ENCODE results near the gene CNPY3.

The CNPY3 gene

GRCh38 chr6:42916288-42916687 is 13.0 kb upstream of the CNPY3 start:
- no peak overlapping the region for H3K23ac ChIP-seq (ENCODE audit: low read length in 2 of 2)
- no peaks in the 10 kb centered on the region for H3K36me3 ChIP-seq (ENCODE audit: control insufficient read depth in 1 of 2, insufficient read depth in 2 of 2, low read depth in 1 of 2, low read length in 2 of 2)
- no peak overlapping the region for H3K4me2 ChIP-seq (ENCODE audit: low read length, poor library complexity, severe bottlenecking)
- peaks cover 11% of the 10 kb centered on the region for H3K4me1 ChIP-seq (ENCODE audit: control insufficient read depth, insufficient read depth, low read depth, low read length)
- no peak overlapping the region for H2BK12ac ChIP-seq (ENCODE audit: low read length in 2 of 2)
- no peaks in the 10 kb centered on the region for H3K79me1 ChIP-seq (replicated peaks; ENCODE audit: low read length, poor library complexity, severe bottlenecking)
- H4K91ac ChIP-seq (ENCODE audit: low read length), result no peak overlapping the region
- no peak for DNase-seq
- H2AK5ac ChIP-seq (ENCODE audit: low read length, severe bottlenecking), result peak overlapping the region; percentile 63
- peaks cover 0 to 8% of the 10 kb centered on the region in 2 experiments for H3K27me3 ChIP-seq (ENCODE audit: control insufficient read depth in 1 of 2, insufficient read depth in 1 of 2, low read length in 2 of 2)
- peak overlapping the region; percentile 15 for H4K8ac ChIP-seq (ENCODE audit: low read length)
- H2BK15ac ChIP-seq (ENCODE audit: low read depth, poor library complexity, severe bottlenecking), result no peak overlapping the region
- H3K27ac ChIP-seq (ENCODE audit: low read length, poor library complexity, severe bottlenecking), result no peak overlapping the region
- H3K4ac ChIP-seq (ENCODE audit: low read depth in 1 of 2, low read length in 2 of 2), result no peak overlapping the region
- no peak overlapping the region for H3K9ac ChIP-seq (ENCODE audit: low read length)
- no peak overlapping the region for H3K18ac ChIP-seq (ENCODE audit: low read depth in 1 of 2, low read length in 2 of 2)
- H2BK120ac ChIP-seq (ENCODE audit: low read depth, low read length), result no peak overlapping the region
- H3K9me3 ChIP-seq (ENCODE audit: control insufficient read depth, low read length), result no peaks in the 10 kb centered on the region
- peak overlapping the region; percentile 58 for H2AFZ ChIP-seq (ENCODE audit: low read depth, low read length)
- H2BK5ac ChIP-seq (ENCODE audit: low read depth, low read length, poor library complexity, severe bottlenecking), result no peak overlapping the region
- no peak overlapping the region for H3K14ac ChIP-seq (ENCODE audit: low read length in 2 of 2)
- WGBS, result 100% methylated on average over 1 of the region's 1 CpG
- H3K4me3 ChIP-seq (ENCODE audit: insufficient read depth in 1 of 2, low read depth in 1 of 2, low read length in 2 of 2), result no peak overlapping the region

DNA sequence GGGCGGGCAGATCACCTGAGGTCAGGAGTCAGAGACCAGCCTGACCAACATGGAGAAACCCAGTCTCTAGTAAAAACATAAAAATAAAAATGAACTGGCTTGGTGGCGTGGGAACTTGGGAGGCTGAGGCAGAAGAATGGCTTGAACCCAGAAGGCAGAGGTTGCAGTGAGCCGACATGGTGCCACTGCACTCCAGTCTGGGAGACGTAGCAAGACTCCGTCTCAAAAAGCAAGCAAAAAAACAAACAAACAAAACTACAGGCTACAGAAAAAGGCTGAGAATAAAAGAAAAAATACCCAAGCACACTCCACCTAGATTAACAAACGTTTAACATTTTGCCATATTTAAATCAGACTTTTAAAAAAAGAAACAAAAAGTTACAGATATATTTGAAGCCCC is 7.5 kb upstream of the CNPY3 start:
- no peak overlapping the region for H2AK5ac ChIP-seq (ENCODE audit: low read length, severe bottlenecking)
- 80% methylated on average over 5 of the region's 6 CpGs for WGBS
- no peak overlapping the region for H3K4me3 ChIP-seq (ENCODE audit: insufficient read depth in 1 of 2, low read depth in 1 of 2, low read length in 2 of 2)
- no peak overlapping the region for H3K9ac ChIP-seq (ENCODE audit: low read length)
- H3K4ac ChIP-seq (ENCODE audit: low read depth in 1 of 2, low read length in 2 of 2), result no peak overlapping the region
- no peak overlapping the region for H3K18ac ChIP-seq (ENCODE audit: low read depth in 1 of 2, low read length in 2 of 2)
- H2BK5ac ChIP-seq (ENCODE audit: low read depth, low read length, poor library complexity, severe bottlenecking), result no peak overlapping the region
- no peak overlapping the region for H2BK15ac ChIP-seq (ENCODE audit: low read depth, poor library complexity, severe bottlenecking)
- no peak overlapping the region for H3K27ac ChIP-seq (ENCODE audit: low read length, poor library complexity, severe bottlenecking)
- H3K9me3 ChIP-seq (ENCODE audit: control insufficient read depth, low read length), result no peaks in the 10 kb centered on the region
- no peaks in the 10 kb centered on the region for H3K36me3 ChIP-seq (ENCODE audit: control insufficient read depth in 1 of 2, insufficient read depth in 2 of 2, low read depth in 1 of 2, low read length in 2 of 2)
- no peak overlapping the region for H2BK120ac ChIP-seq (ENCODE audit: low read depth, low read length)
- no peaks in the 10 kb centered on the region for H3K27me3 ChIP-seq (ENCODE audit: control insufficient read depth in 1 of 2, insufficient read depth in 1 of 2, low read length in 2 of 2)
- H3K4me1 ChIP-seq (ENCODE audit: control insufficient read depth, insufficient read depth, low read depth, low read length), result peaks cover 7% of the 10 kb centered on the region
- H2AFZ ChIP-seq (ENCODE audit: low read depth, low read length), result no peak overlapping the region
- H3K4me2 ChIP-seq (ENCODE audit: low read length, poor library complexity, severe bottlenecking), result no peak overlapping the region
- no peak overlapping the region for H4K91ac ChIP-seq (ENCODE audit: low read length)
- H3K79me1 ChIP-seq (replicated peaks; ENCODE audit: low read length, poor library complexity, severe bottlenecking), result no peaks in the 10 kb centered on the region
- no peak overlapping the region for H4K8ac ChIP-seq (ENCODE audit: low read length)
- H3K14ac ChIP-seq (ENCODE audit: low read length in 2 of 2), result no peak overlapping the region
- H3K23ac ChIP-seq (ENCODE audit: low read length in 2 of 2), result no peak overlapping the region
- H2BK12ac ChIP-seq (ENCODE audit: low read length in 2 of 2), result no peak overlapping the region
- DNase-seq, result no peak

GRCh38 chr6:42923666-42924065 is 5.6 kb upstream of the CNPY3 start:
- Histone ChIP-seq H3K4ac (ENCODE audit: low read depth in 1 of 2, low read length in 2 of 2) (no peak overlapping the region), H3K23ac (ENCODE audit: low read length in 2 of 2) (no peak overlapping the region), H3K4me1 (ENCODE audit: control insufficient read depth, insufficient read depth, low read depth, low read length) (peaks cover 10% of the 10 kb centered on the region), H2BK120ac (ENCODE audit: low read depth, low read length) (no peak overlapping the region), H3K4me3 (ENCODE audit: insufficient read depth in 1 of 2, low read depth in 1 of 2, low read length in 2 of 2) (no peak overlapping the region), H3K27ac (ENCODE audit: low read length, poor library complexity, severe bottlenecking) (no peak overlapping the region), H3K9ac (ENCODE audit: low read length) (peak overlapping the region; percentile 31), H3K36me3 (ENCODE audit: control insufficient read depth in 1 of 2, insufficient read depth in 2 of 2, low read depth in 1 of 2, low read length in 2 of 2) (no peaks in the 10 kb centered on the region), H3K27me3 (ENCODE audit: control insufficient read depth in 1 of 2, insufficient read depth in 1 of 2, low read length in 2 of 2) (no peaks in the 10 kb centered on the region), H2AFZ (ENCODE audit: low read depth, low read length) (no peak overlapping the region), H3K4me2 (ENCODE audit: low read length, poor library complexity, severe bottlenecking) (no peak overlapping the region), H3K9me3 (ENCODE audit: control insufficient read depth, low read length) (no peaks in the 10 kb centered on the region), H4K8ac (ENCODE audit: low read length) (no peak overlapping the region), H3K14ac (ENCODE audit: low read length in 2 of 2) (no peak overlapping the region), H3K79me1 (replicated peaks; ENCODE audit: low read length, poor library complexity, severe bottlenecking) (no peaks in the 10 kb centered on the region), H2BK15ac (ENCODE audit: low read depth, poor library complexity, severe bottlenecking) (no peak overlapping the region), H2AK5ac (ENCODE audit: low read length, severe bottlenecking) (no peak overlapping the region), H4K91ac (ENCODE audit: low read length) (no peak overlapping the region), H2BK12ac (ENCODE audit: low read length in 2 of 2) (no peak overlapping the region), H2BK5ac (ENCODE audit: low read depth, low read length, poor library complexity, severe bottlenecking) (no peak overlapping the region), H3K18ac (ENCODE audit: low read depth in 1 of 2, low read length in 2 of 2) (no peak overlapping the region)
- DNase-seq, result peak; percentile 25
- WGBS, result 63% methylated on average over 2 of the region's 2 CpGs

- no peak overlapping the region for H2BK120ac ChIP-seq (ENCODE audit: low read depth, low read length)
- WGBS, result 90% methylated on average over 22 of the region's 23 CpGs
Measured at GRCh38 chr6:42925248-42925857, 3.9 kb upstream of the CNPY3 start.

More at GRCh38 chr6:42925248-42925857, 3.9 kb upstream of the CNPY3 start:
- Histone ChIP-seq H4K91ac (ENCODE audit: low read length) (no peak overlapping the region), H3K4me1 (ENCODE audit: control insufficient read depth, insufficient read depth, low read depth, low read length) (peaks cover 5% of the 10 kb centered on the region), H3K23ac (ENCODE audit: low read length in 2 of 2) (no peak overlapping the region), H3K9ac (ENCODE audit: low read length) (no peak overlapping the region), H2AK5ac (ENCODE audit: low read length, severe bottlenecking) (no peak overlapping the region), H4K8ac (ENCODE audit: low read length) (peak overlapping the region; percentile 14), H3K27me3 (ENCODE audit: control insufficient read depth in 1 of 2, insufficient read depth in 1 of 2, low read length in 2 of 2) (no peaks in the 10 kb centered on the region), H3K18ac (ENCODE audit: low read depth in 1 of 2, low read length in 2 of 2) (no peak overlapping the region), H3K79me1 (replicated peaks; ENCODE audit: low read length, poor library complexity, severe bottlenecking) (no peaks in the 10 kb centered on the region), H2BK5ac (ENCODE audit: low read depth, low read length, poor library complexity, severe bottlenecking) (no peak overlapping the region), H2BK12ac (ENCODE audit: low read length in 2 of 2) (no peak overlapping the region), H3K9me3 (ENCODE audit: control insufficient read depth, low read length) (no peaks in the 10 kb centered on the region), H3K36me3 (ENCODE audit: control insufficient read depth in 1 of 2, insufficient read depth in 2 of 2, low read depth in 1 of 2, low read length in 2 of 2) (no peaks in the 10 kb centered on the region), H3K4me2 (ENCODE audit: low read length, poor library complexity, severe bottlenecking) (no peak overlapping the region), H3K4ac (ENCODE audit: low read depth in 1 of 2, low read length in 2 of 2) (no peak overlapping the region), H3K27ac (ENCODE audit: low read length, poor library complexity, severe bottlenecking) (no peak overlapping the region), H2BK15ac (ENCODE audit: low read depth, poor library complexity, severe bottlenecking) (no peak overlapping the region), H2AFZ (ENCODE audit: low read depth, low read length) (no peak overlapping the region), H3K4me3 (ENCODE audit: insufficient read depth in 1 of 2, low read depth in 1 of 2, low read length in 2 of 2) (no peak overlapping the region), H3K14ac (ENCODE audit: low read length in 2 of 2) (no peak overlapping the region)
- DNase-seq, result no peak
